B cell (primary cell): ENCODE measurements around the gene HMGN4. TPM values are rescaled to one million over a fixed set of nuclear protein-coding genes. Genes with fewer than 3 reads are reported as not detected.

Source experiments
- ATAC-seq: fragments of 200-7000 bp; cut with Tn5 transposase; one replicate; pipeline ENCODE4 v1.10.0; 2021; ENCODE audit warnings: low read depth, mild to moderate bottlenecking, moderate number of reproducible peaks, moderate library complexity
- CTCF ChIA-PET: fragments of 350-600 bp; sonication (Branson Sonifier 250); formaldehyde crosslinking; loops from one replicate; lab custom pipeline; 2021; ENCODE audit warnings: antibody characterized with exemption, inconsistent platforms; lab: Charles Lee
- POLR2A ChIA-PET: fragments of 350-600 bp; sonication (Branson Sonifier 250); formaldehyde crosslinking; loops from one replicate; lab custom pipeline; 2021; ENCODE audit warnings: antibody characterized with exemption; lab: Charles Lee
- DNase-seq: peaks from one replicate; pipeline ENCODE4 v3.0.0; 2013
- H2AFZ ChIP-seq: 2 replicates; pipeline ENCODE4 v1.6.1; 2012; ENCODE audit warnings: mild to moderate bottlenecking, low read depth, low read length; ENCODE audit not compliant: insufficient read depth, poor library complexity, severe bottlenecking
- H3K27ac ChIP-seq, 2 donors: 1 replicate in 1 of 2; 2 replicates in 1 of 2; pipeline ENCODE4 v1.5.1; 2012 to 2013; ENCODE audit warnings: low read length in 2 of 2, mild to moderate bottlenecking in 2 of 2, moderate library complexity in 1 of 2
- H3K27me3 ChIP-seq, 4 experiments: fragments of 200-600 bp in 1 of 4; sonication (generic) in 1 of 4; replicated peaks in 1 of 4; 1 replicate in 2 of 4; 2 replicates in 2 of 4; pipeline versions ENCODE4 v1.6.1 to v1.7.0; 2013 to 2016; ENCODE audit warnings: low read length in 3 of 4, mild to moderate bottlenecking in 2 of 4, mixed read lengths in 1 of 4, moderate library complexity in 1 of 4; ENCODE audit not compliant: insufficient read depth in 4 of 4, control insufficient read depth in 3 of 4; ENCODE audit errors: control extremely low read depth in 1 of 4
- H3K36me3 ChIP-seq, 2 experiments: replicated peaks in 1 of 2; 1 replicate in 1 of 2; 2 replicates in 1 of 2; pipeline versions ENCODE4 v1.6.1 to v1.7.1; 2013; ENCODE audit warnings: low read length in 1 of 2; ENCODE audit not compliant: insufficient read depth in 2 of 2, control insufficient read depth in 1 of 2; ENCODE audit errors: control extremely low read depth in 1 of 2, extremely low read depth in 1 of 2
- H3K4me1 ChIP-seq, 2 donors: fragments of 200-600 bp in 1 of 2; sonication (generic) in 1 of 2; 1 replicate in 1 of 2; 2 replicates in 1 of 2; pipeline versions ENCODE4 v1.5.1 to v1.6.1; 2013 to 2017; ENCODE audit warnings: low read length in 2 of 2; ENCODE audit not compliant: control insufficient read depth in 2 of 2, insufficient read depth in 2 of 2
- H3K4me2 ChIP-seq: replicated peaks from 2 replicates; pipeline ENCODE3; 2012; ENCODE audit warnings: mild to moderate bottlenecking, low read depth, low read length; ENCODE audit not compliant: poor library complexity, severe bottlenecking
- H3K4me3 ChIP-seq, 5 experiments: fragments of 200-600 bp in 1 of 5; sonication (generic) in 1 of 5; 1 replicate in 3 of 5; 2 replicates in 2 of 5; pipeline versions ENCODE4 v1.5.1 to v1.7.0; 2011 to 2016; ENCODE audit warnings: low read length in 4 of 5, mild to moderate bottlenecking in 4 of 5, low read depth in 2 of 5, control low read depth in 1 of 5, moderate library complexity in 1 of 5; ENCODE audit not compliant: insufficient read depth in 1 of 5; ENCODE audit errors: control extremely low read depth in 1 of 5, extremely low read depth in 1 of 5
- H3K79me2 ChIP-seq: fragments of 200-600 bp; sonication (generic); one replicate; pipeline ENCODE4 v1.6.0; 2016; ENCODE audit warnings: low read length; ENCODE audit not compliant: control insufficient read depth, insufficient read depth
- H3K9ac ChIP-seq: fragments of 200-600 bp; sonication (generic); 2 replicates; pipeline ENCODE4 v1.6.1; 2017; ENCODE audit warnings: mild to moderate bottlenecking, low read length, moderate library complexity
- H3K9me3 ChIP-seq, 3 donors: one replicate each; pipeline versions ENCODE4 v1.6.1 to v1.7.1; 2013; ENCODE audit warnings: low read length in 2 of 3; ENCODE audit not compliant: control insufficient read depth in 2 of 3, insufficient read depth in 1 of 3; ENCODE audit errors: control extremely low read depth in 1 of 3
- H4K20me1 ChIP-seq: 2 replicates; pipeline ENCODE4 v1.6.0; 2012; ENCODE audit warnings: mild to moderate bottlenecking, low read length; ENCODE audit not compliant: insufficient read depth, control insufficient read depth, poor library complexity, severe bottlenecking
- H3K27ac Mint-ChIP-seq: one replicate; pipeline ENCODE4 v1.8.0; 2021; ENCODE audit warnings: mixed read lengths
- H3K27me3 Mint-ChIP-seq: one replicate; pipeline ENCODE4 v1.8.0; 2021; ENCODE audit warnings: mixed read lengths
- H3K4me1 Mint-ChIP-seq: one replicate; pipeline ENCODE4 v1.8.0; 2021; ENCODE audit warnings: mixed read lengths
- H3K4me3 Mint-ChIP-seq: one replicate; pipeline ENCODE4 v1.8.0; 2021; ENCODE audit warnings: mixed read lengths
- H3K9me3 Mint-ChIP-seq: one replicate; pipeline ENCODE4 v1.8.0; 2022; ENCODE audit warnings: mixed read lengths; ENCODE audit not compliant: insufficient read depth
- CTCF ChIP-seq: fragments of 200-600 bp; IDR thresholded peaks from one replicate; pipeline ENCODE4 v1.8.0; 2022; ENCODE audit warnings: antibody characterized with exemption, mild to moderate bottlenecking
- EZH2 ChIP-seq: IDR thresholded peaks from 2 replicates; pipeline ENCODE4 v1.6.1; 2012; ENCODE audit warnings: borderline replicate concordance, low read depth, mild to moderate bottlenecking, moderate library complexity, low read length; ENCODE audit not compliant: insufficient read depth, poor library complexity, severe bottlenecking
- WGBS: methylation state at CpG from one replicate; pipeline ENCODE4 v1.1.5; 2013; ENCODE audit warnings: missing lambda C conversion rate; ENCODE audit not compliant: insufficient coverage; 5-methylcytosine and 5-hydroxymethylcytosine counted together
- intact Hi-C: fragments of 100-400 bp; cut with micrococcal nuclease; formaldehyde crosslinking; loops from one replicate; pipeline ENCODE4 v1.10.0; 2022
- polyA plus RNA-seq: library from polyadenylated mRNA; depleted of rRNA; stranded (reverse); fragments of >200 nt; gene quantifications from 2 replicates; pipeline ENCODE4 v1.2.3, GENCODE V29; 2012
- total RNA-seq, 2 donors: library from RNA; stranded (reverse); fragments of 120-200 nt in 1 of 2; gene quantifications; 1 replicate in 1 of 2; 2 replicates in 1 of 2; pipeline versions ENCODE4 v1.2.3 to v1.2.4, GENCODE V29; 2013 to 2022

The HMGN4 gene
- total and polyA plus RNA-seq, 2 donors (not counting 1 experiment from before 2014, with no cell fraction given) = 37.7 to 81.1 TPM

DNA sequence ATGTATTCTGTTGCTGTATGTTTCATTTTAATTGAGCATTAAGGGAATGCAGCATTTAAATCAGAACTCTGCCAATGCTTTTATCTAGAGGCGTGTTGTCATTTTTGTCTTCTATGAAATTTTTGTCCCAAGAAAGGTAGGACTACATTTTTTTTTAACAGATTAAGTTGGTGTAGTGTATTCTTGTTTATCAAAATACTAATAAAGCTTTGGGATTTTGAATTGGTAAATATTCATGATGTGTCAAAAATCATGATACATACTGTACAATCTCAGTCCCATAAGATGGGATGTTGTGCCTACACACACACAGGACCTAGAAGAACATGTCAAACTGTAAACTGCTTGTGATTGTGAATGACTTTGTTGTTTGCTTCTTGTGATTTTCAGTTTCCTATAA is 11.2 kb upstream of the HMGN4 start:
- Histone ChIP-seq H3K4me2 (no peak overlapping the region), H3K27ac (no peak overlapping the region), H3K9me3 (no peaks in the 10 kb centered on the region), H3K27me3 (no peaks in the 10 kb centered on the region), H3K79me2 (peaks cover 15% of the 10 kb centered on the region), H3K9ac (no peak overlapping the region), H2AFZ (no peak overlapping the region), H3K4me1 (peaks cover 9 to 12% of the 10 kb centered on the region in 2 donors), H3K36me3 (no peaks in the 10 kb centered on the region), H4K20me1 (no peaks in the 10 kb centered on the region), H3K4me3 (no peak overlapping the region)
- CTCF ChIA-PET = no interaction called here
- TF ChIP-seq CTCF = no peak
- no peak for TF ChIP-seq EZH2
- DNase-seq (no peak), ATAC-seq (no peak)
- Mint-ChIP-seq H3K9me3 (no peaks in the 10 kb centered on the region), H3K4me1 (peaks cover 35% of the 10 kb centered on the region), H3K27ac (no peak overlapping the region), H3K4me3 (no peak overlapping the region), H3K27me3 (no peaks in the 10 kb centered on the region)
- POLR2A ChIA-PET = interaction anchor here (1.0 kb wide), 1 partner anchor 11 kb away, joined by 3 read pairs; the partner anchor contains the start of gene HMGN4
- WGBS = no CpG with 5 or more reads among the region's 1 CpG
- intact Hi-C loops = no loop called here

DNA sequence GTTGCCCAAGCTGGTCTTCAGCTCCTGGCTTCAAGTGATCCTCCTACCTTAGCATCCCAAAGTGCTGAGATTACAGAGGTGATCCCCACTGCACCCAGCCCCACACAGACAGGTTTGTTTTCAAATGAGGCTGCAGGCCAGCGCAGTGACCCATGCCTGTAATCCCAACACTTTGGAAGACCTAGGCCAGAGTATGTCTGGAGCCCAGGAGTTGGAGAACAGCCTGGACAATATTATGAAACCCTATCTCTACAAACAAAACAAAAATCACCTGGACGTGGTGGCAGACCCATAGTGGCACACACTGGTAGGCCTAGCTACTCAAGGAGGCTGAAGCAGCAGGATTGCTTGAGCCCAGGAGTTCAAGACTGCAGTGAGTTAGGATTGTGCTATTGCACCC is 8.0 kb upstream of the HMGN4 start:
- Mint-ChIP-seq H3K27ac (no peak overlapping the region), H3K27me3 (no peaks in the 10 kb centered on the region), H3K9me3 (no peaks in the 10 kb centered on the region), H3K4me1 (peaks cover 35% of the 10 kb centered on the region), H3K4me3 (no peak overlapping the region)
- intact Hi-C loops = no loop called here
- Histone ChIP-seq H3K4me2 (no peak overlapping the region), H3K4me3 (no peak overlapping the region), H2AFZ (no peak overlapping the region), H3K9ac (no peak overlapping the region), H3K79me2 (peaks cover 5% of the 10 kb centered on the region), H3K36me3 (no peaks in the 10 kb centered on the region), H3K27ac (no peak overlapping the region), H3K27me3 (no peaks in the 10 kb centered on the region), H3K4me1 (peaks cover 12 to 13% of the 10 kb centered on the region in 2 donors), H4K20me1 (no peaks in the 10 kb centered on the region), H3K9me3 (no peaks in the 10 kb centered on the region)
- no peak for ATAC-seq
- no peak for TF ChIP-seq CTCF
- no peak for TF ChIP-seq EZH2
- 95% methylated on average over 2 of the region's 2 CpGs for WGBS
- no peak for DNase-seq
- POLR2A ChIA-PET = interaction anchor here (0.6 kb wide), 1 partner anchor 130 kb away, joined by 4 read pairs; no protein-coding TSS in a partner anchor
- CTCF ChIA-PET = no interaction called here
